Measurements from ENCODE around the gene ENTREP1. TPM values are rescaled to one million over a fixed set of nuclear protein-coding genes. Genes with fewer than 3 reads are reported as not detected.
A peak's percentile ranks its signal among the peaks of the same experiment; 100 is the strongest.

ENTREP1 gene
- total RNA-seq, 1 experiment from 2014 or later, result 21.3 TPM

GRCh38 chr9:69430206-69430605 lies 105.2 kb downstream of the ENTREP1 start:
- H3K9ac ChIP-seq (ENCODE audit: extremely low read depth, insufficient read length, low read length), result no peak overlapping the region
- no peaks in the 10 kb centered on the region for H3K9me3 ChIP-seq (ENCODE audit: control insufficient read depth, low read depth, low read length)
- no peak overlapping the region for H4K5ac ChIP-seq (ENCODE audit: insufficient read length, low read depth, low read length)
- H3K4me1 Mint-ChIP-seq, result peaks cover 2 to 10% of the 10 kb centered on the region in 2 experiments; a peak in 2 of 4 replicates
- no peaks in the 10 kb centered on the region for H3K79me2 ChIP-seq (ENCODE audit: insufficient read depth, low read length)
- peaks cover 4 to 10% (median 8%) of the 10 kb centered on the region in 3 experiments; a peak in 6 of 7 replicates for H3K36me3 Mint-ChIP-seq (ENCODE audit: insufficient read depth in 1 of 3, low read depth in 3 of 3)
- H3K56ac ChIP-seq (ENCODE audit: insufficient read length, low read depth, low read length), result no peak overlapping the region
- peak overlapping the region in 1 of 3 experiments; percentile 65; a peak in 1 of 7 replicates for H3K27ac Mint-ChIP-seq
- no peaks in the 10 kb centered on the region for H3K27me3 Mint-ChIP-seq (ENCODE audit: low read depth)
- no peak overlapping the region for H2AK5ac ChIP-seq (ENCODE audit: insufficient read length, low read length)
- H4K91ac ChIP-seq (ENCODE audit: insufficient read length, low read depth, low read length), result no peak overlapping the region
- H3K18ac ChIP-seq (ENCODE audit: insufficient read length, low read depth, low read length), result no peak overlapping the region
- H3K27me3 ChIP-seq (ENCODE audit: insufficient read depth, low read length), result no peaks in the 10 kb centered on the region
- no peaks in the 10 kb centered on the region for H3K23me2 ChIP-seq (ENCODE audit: insufficient read length, low read depth, low read length, poor library complexity, severe bottlenecking)
- H4K20me1 ChIP-seq (ENCODE audit: control insufficient read depth, insufficient read depth, insufficient read length), result no peaks in the 10 kb centered on the region
- no peak overlapping the region for H2BK20ac ChIP-seq (ENCODE audit: low read depth, low read length, poor library complexity, severe bottlenecking)
- DNase-seq, result no peak
- H4K8ac ChIP-seq (replicated peaks; ENCODE audit: insufficient read length, low read depth, low read length), result no peak overlapping the region
- no peak overlapping the region for H3K4ac ChIP-seq (ENCODE audit: low read depth, low read length)
- no peak overlapping the region for H3K23ac ChIP-seq (ENCODE audit: insufficient read length, low read depth, low read length)
- no peaks in the 10 kb centered on the region for H3K4me1 ChIP-seq (ENCODE audit: insufficient read depth, low read length)
- no peak overlapping the region for H3K14ac ChIP-seq (ENCODE audit: insufficient read depth, low read length)
- H2BK5ac ChIP-seq (ENCODE audit: insufficient read length, low read length), result no peak overlapping the region
- no peak for TF ChIP-seq CTCF (conservative IDR thresholded peaks at IDR 0.05)
- no peak overlapping the region for H2BK15ac ChIP-seq (ENCODE audit: low read depth, low read length)
- H2BK120ac ChIP-seq (ENCODE audit: low read depth, low read length, poor library complexity, severe bottlenecking), result no peak overlapping the region
- no peak overlapping the region for H3K4me2 ChIP-seq (ENCODE audit: insufficient read depth, insufficient read length, low read length)
- H3K4me3 Mint-ChIP-seq, result no peak overlapping the region
- H3K9me3 Mint-ChIP-seq, result peaks cover 6 to 8% of the 10 kb centered on the region in 2 experiments
- H2AFZ ChIP-seq (ENCODE audit: low read length), result no peak overlapping the region
- no peaks in the 10 kb centered on the region for H3K79me1 ChIP-seq (ENCODE audit: insufficient read depth, low read depth, low read length, poor library complexity, severe bottlenecking)
- no peak overlapping the region for H3T11ph ChIP-seq (ENCODE audit: low read length)
- WGBS (ENCODE audit: extremely low coverage, insufficient read length, low lambda C conversion rate), result no CpG with 5 or more reads among the region's 4 CpGs
- no peak overlapping the region for H3K27ac ChIP-seq (ENCODE audit: insufficient read length, low read depth, low read length)
- H2BK12ac ChIP-seq (ENCODE audit: insufficient read length, low read depth, low read length), result no peak overlapping the region
